ENCODE measurements around the gene GXYLT2.
"Not testable (repeated sequence)": the region's sequence is repeated elsewhere in the genome, so short reads cannot be mapped to it uniquely, and the experiment has no call there.

GXYLT2 gene

DNA sequence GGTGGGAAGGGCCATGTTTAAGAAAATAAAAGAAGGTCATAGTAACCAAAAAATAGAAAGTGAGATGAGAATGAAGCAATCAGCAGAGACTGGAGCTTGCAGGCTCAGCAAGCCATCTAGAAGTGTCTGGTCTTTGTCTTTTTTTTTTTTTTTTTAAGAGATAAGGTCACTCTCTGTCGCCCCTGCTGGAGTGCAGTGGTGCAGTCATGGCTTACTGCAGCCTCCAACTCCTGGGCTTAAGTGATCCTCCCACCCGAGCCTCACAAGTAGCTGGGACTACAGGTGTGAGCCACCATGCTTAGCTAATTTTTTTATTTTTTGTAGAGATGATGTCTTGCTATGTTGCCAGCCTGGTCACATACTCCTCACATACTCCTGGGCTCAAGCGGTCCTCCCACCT lies 36.2 kb downstream of the GXYLT2 start:
- no peak overlapping the region for H3K4me3 ChIP-seq (ENCODE audit: control insufficient read depth, low read depth, low read length)
- no peak for TF ChIP-seq CTCF (conservative IDR thresholded peaks at IDR 0.05; ENCODE audit: control insufficient read depth, insufficient read depth, low read depth, low read length)
- no peak for DNase-seq (ENCODE audit: low read depth)

DNA sequence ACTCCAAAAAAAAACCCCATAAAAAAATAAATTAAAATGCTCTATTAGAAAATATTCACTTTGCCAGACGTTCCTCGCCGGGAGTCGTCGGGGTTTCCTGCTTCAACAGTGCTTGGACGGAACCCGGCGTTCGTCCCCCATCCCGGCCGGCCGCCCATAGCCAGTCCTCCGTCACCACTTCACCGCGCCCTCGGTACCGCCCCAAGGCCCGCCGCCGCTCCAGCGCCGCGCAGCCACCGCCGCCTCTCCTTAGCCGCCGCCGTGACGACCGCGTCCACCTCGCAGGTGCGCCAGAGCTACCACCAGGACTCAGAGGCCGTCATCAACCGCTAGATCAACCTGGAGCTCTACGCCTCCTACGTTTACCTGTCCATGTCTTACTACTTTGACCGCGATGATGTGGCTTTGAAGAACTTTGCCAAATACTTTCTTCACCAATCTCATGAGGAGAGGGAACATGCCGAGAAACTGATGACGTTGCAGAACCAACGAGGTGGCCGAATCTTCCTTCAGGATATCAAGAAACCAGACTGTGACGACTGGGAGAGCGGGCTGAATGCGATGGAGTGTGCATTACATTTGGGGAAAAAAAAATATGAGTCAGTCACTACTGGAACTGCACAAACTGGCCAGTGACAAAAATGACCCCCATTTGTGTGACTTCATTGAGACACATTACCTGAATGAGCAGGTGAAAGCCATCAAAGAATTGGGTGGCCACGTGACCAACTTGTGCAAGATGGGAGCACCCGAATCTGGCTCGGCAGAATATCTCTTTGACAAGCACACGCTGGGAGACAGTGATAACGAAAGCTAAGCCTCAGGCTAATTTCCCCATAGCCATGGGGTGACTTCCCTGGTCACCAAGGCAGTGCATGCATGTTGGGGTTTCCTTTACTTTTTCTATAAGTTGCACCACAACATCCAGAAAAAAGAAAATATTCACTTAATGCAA lies 41.2 kb downstream of the GXYLT2 start:
- not testable (repeated sequence) for H3K4me3 ChIP-seq (ENCODE audit: control insufficient read depth, low read depth, low read length); DNase-seq (ENCODE audit: low read depth)

GRCh38 chr3:72930754-72931153 lies 42.9 kb downstream of the GXYLT2 start:
- DNase-seq (ENCODE audit: low read depth): no peak
- no peak overlapping the region for H3K4me3 ChIP-seq (ENCODE audit: control insufficient read depth, low read depth, low read length)
- no peak for TF ChIP-seq CTCF (conservative IDR thresholded peaks at IDR 0.05; ENCODE audit: control insufficient read depth, insufficient read depth, low read depth, low read length)

- no peak for TF ChIP-seq CTCF (conservative IDR thresholded peaks at IDR 0.05; ENCODE audit: control insufficient read depth, insufficient read depth, low read depth, low read length)
- DNase-seq (ENCODE audit: low read depth): no peak
- no peak overlapping the region for H3K4me3 ChIP-seq (ENCODE audit: control insufficient read depth, low read depth, low read length)
Measured at GRCh38 chr3:72932416-72932815, 44.6 kb downstream of the GXYLT2 start.

GRCh38 chr3:72938471-72939265 lies 50.8 kb downstream of the GXYLT2 start:
- DNase-seq (ENCODE audit: low read depth): peak; percentile 94
- TF ChIP-seq CTCF (conservative IDR thresholded peaks at IDR 0.05; ENCODE audit: control insufficient read depth, insufficient read depth, low read depth, low read length): peak; percentile 53
- no peak overlapping the region for H3K4me3 ChIP-seq (ENCODE audit: control insufficient read depth, low read depth, low read length)

- no peak for DNase-seq (ENCODE audit: low read depth)
- no peak overlapping the region for H3K4me3 ChIP-seq (ENCODE audit: control insufficient read depth, low read depth, low read length)
- TF ChIP-seq CTCF (conservative IDR thresholded peaks at IDR 0.05; ENCODE audit: control insufficient read depth, insufficient read depth, low read depth, low read length): no peak
Measured at GRCh38 chr3:72941245-72941644, 53.4 kb downstream of the GXYLT2 start.

DNA sequence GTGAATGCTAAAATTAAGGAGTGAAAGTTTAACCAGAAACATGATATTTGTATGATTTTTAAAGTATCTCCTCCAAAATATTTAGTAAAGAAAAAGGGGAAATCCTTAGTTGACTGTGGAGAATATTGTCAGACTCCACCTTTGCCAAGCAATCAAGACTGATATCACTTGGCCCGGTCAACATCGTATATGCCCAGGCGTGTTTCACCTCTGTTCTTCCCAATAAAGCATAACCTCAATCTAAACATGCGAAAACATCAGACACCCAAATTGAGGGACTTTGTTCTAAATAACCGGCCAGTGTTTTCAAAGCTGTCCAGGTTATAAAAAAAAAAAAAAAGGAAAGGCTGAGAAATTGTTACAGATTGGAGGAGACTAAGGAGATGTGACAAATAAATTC lies 54.6 kb downstream of the GXYLT2 start:
- TF ChIP-seq CTCF (conservative IDR thresholded peaks at IDR 0.05; ENCODE audit: control insufficient read depth, insufficient read depth, low read depth, low read length): no peak
- DNase-seq (ENCODE audit: low read depth): no peak
- no peak overlapping the region for H3K4me3 ChIP-seq (ENCODE audit: control insufficient read depth, low read depth, low read length)

Measured in fibroblast of mammary gland (primary cell).